GM21786 (cell line): ENCODE measurements around the gene DOK3.
"Not testable (repeated sequence)": the region's sequence is repeated elsewhere in the genome, so short reads cannot be mapped to it uniquely, and the experiment has no call there.

Experiments used
- ATAC-seq: cut with Tn5 transposase; IDR thresholded peaks from one replicate; pipeline ENCODE4 v1.9.1; 2021; ENCODE audit not compliant: unreplicated experiment

Gene DOK3

DNA sequence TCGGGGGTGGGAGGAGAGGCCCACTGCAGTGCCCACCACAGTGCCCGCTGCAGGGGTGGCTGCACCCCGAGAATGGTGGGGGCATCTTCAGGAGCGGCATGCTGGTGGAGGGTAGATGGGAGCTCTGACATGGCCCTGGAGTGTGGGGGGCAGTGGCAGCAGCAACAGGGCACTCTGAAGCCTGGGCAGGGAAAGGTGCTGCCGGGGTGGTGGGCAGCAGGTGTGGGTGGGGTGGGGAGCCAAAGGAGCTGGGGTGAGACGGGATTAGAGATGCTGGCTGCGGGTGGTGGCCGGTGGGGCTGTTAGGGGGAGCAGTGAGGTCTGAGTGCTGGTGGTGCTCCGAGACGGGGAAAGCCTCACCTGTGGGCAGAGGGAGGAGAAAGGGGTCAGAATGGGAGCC lies 26.8 kb upstream of the DOK3 start:
- ATAC-seq = no peak

DNA sequence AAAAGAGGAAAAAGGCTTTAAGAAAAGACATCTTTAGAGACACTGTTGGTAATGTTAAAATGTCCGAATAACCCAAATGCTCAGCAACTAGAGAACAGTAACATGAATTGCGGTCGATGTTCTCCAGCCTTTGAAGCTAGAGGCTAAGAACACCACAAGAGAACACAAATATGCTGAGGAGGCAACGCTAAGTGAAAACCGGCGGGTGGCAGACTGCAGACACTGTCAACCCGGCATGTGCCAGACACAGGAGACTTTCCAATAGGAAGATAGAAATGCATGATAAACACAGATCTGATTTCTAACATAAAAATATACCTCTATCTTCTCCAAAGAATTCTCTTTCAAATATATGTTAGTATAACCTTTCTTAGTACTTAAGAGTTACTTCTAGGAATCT lies 25.5 kb upstream of the DOK3 start:
- no peak for ATAC-seq

DNA sequence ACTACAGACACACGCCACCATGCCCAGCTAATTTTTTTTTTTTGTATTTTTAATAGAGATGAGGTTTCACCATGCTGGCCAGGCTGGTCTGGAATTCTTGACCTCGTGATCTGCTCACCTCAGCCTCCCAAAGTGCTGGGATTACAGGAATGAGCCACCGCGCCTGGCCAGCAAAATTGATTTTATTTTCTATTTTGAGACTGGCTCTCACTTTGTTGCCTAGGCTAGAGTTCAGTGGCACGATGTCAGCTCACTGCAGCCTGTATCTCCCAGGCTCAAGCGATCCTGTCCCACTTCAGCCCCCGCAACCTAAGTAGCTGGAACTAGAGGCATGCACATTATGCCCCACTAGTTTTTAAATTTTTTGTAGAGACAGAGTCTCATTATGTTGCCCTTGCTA lies 24.8 kb upstream of the DOK3 start:
- ATAC-seq = not testable (repeated sequence)

DNA sequence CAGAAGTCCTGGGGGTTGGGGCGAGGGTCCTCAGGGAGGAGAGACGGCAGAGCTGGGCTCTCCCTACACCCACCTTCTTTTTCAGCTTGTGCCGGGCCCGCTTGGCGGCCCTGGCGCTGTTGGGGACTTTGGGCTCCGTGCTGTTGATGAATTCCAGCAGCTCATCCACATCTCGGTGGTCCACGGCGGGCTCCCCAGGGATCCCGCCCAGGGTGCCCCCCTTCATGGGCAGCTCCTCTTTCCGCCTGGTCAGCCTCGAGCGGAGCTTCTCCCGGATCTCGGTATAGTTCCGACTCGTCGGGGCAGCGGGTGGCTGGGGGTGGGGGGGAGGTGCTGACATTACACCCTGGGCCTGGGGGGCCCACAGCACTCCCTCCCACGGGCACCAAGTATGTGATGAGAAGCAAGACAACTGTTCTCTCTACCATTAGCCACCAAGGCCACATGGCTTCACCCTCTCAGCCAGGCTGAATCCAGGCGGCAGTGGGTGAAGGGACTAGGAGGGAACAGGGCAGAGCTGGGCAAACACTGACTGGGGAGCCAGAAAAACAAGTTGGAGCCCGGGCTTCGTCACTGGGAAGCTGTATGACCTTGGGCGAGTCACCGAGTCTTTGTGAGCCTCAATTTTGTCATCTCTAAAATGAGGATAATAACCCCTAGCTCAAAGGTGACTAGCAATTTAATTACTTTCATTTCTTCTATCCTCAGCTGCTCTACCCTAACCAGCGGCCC lies 21.7 kb upstream of the DOK3 start:
- no peak for ATAC-seq

DNA sequence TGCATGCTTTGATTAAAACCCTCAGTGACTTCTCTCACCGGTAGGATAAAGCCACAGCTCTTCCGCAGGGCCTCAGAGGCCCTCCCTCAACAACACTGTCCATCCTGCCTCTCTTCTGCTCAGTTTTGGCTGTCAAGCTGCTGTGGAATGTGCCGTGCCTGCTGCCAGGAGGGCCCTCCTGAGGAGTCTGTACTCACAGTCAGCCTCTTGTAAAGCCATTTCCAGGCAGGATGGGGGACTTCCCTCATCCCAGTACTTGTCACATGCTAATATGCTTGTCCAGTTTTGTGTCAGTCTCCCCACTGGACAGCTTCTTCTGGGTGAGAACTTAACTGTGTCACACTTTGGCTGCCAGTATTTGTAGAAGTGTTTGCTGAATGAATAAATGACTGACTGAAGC lies 21.0 kb upstream of the DOK3 start:
- ATAC-seq = no peak

DNA sequence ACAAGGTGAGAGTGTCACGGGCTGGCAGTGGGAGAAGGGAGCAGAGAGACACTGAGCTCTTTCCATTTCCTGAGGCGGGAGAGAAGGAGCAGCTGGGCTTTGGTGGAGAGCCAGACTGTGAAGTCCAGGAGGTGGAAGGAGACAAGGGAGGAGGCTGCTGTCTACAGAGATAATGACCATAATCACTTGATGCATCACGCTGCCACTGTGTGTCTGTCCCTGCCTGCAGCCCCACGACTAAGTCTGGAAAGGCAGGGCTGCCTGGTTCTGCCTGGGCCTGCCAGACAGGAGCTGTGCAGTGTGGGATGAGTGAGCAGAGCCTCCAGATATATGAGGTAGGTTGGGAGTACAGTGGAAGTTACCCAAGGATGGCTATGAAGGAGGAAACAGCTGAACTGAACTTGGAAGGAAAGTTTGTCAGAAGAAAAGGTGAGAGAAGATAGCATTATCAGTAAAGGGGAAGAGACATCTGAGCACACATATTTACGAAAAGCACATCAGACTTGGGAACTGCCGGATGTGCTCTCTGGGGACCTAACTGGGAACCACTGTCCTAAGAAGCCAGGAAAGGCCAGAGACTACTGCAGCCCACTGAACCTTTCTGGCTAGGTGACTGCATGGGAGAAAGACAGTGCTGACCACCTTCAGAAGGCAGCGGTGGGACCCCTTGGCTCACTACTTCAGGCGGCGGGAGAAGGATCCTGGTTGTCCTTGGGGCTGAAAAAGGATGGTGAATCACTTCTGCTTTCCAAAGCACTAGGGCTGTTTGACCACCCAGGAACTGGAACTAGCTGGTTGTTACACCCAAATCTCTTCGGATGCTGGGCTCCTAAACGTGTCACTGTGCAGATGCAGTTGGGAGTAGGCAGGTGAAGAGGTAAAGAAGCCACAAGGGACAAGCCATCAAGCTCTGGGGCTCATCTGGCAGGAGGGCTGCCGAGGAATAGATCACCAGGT lies 19.9 kb upstream of the DOK3 start:
- no peak for ATAC-seq

DNA sequence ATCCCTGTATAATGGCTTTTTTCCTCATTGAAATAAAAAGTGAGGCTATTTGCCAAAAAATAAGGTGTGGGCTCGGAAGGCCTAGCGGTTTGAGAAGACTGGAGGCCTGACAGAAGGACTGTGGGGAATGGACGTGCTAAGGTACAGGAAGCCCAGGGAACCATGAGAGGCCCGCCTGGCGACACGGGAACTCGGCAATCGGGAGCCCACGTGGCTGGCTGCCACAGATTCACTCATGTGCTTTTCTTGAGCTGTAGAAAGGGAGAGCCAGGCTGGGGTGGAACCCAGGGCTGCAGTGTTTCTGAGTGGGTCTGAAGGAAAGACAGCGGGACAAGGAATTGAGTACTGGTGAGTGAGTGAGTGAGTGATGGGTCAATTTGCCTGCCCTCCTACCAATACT lies 19.0 kb upstream of the DOK3 start:
- ATAC-seq = no peak

DNA sequence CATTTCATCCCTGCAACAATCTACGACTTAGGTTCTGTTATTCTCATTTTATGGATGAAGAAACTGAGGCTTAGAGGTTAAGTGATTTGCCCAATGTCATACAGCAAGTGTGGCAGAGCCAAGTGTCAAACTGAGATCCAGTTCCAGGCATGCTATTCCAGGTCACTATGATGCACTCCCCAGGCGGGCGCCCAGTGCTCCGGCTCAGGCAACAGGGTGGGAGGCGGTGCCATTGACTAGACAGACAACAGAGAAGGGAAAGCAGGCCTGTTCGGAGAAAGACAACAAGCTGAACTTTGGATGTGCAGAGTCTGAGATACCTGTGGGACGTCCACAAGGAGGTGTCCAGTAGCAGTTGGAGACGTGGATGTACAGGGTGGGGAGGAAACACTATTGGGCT lies 18.0 kb upstream of the DOK3 start:
- no peak for ATAC-seq

DNA sequence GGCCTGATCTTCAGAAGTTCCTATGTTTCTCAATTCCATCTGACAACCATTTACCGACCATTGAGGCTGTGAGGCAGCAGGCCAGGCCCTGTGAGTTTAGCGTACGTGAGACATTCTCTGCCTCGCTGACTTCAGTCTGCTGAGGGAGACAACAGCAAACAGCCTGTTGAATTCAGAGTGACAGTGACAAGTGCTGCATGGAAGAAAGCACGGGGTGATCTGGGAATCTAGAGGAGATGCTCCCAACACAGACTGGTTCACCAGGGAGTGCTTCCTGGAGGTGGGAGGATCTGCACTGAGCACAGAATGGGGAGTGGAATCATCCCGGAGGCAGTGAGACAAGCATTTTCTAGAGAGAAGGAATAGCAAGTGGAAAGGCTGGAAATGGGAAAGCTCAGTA lies 17.2 kb upstream of the DOK3 start:
- no peak for ATAC-seq

DNA sequence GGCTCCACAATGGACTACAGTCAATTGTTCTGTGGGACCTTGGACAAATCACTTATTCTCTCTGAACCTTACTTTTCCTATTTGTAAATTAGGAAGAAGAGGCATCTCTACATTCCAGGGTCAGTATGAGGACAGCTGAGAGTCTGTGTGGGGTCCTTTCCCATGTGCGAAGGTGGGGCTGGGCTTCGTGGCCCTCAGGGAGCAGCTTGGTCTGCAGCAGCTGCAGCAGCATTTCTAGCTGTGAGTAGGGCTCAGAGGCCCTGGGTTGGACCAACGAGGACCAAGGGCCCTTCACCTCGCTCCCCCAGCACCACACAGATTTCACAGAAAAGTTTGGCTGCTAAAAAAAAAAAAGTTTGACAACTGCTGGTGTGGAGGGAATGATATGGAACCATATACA lies 16.6 kb upstream of the DOK3 start:
- no peak for ATAC-seq

DNA sequence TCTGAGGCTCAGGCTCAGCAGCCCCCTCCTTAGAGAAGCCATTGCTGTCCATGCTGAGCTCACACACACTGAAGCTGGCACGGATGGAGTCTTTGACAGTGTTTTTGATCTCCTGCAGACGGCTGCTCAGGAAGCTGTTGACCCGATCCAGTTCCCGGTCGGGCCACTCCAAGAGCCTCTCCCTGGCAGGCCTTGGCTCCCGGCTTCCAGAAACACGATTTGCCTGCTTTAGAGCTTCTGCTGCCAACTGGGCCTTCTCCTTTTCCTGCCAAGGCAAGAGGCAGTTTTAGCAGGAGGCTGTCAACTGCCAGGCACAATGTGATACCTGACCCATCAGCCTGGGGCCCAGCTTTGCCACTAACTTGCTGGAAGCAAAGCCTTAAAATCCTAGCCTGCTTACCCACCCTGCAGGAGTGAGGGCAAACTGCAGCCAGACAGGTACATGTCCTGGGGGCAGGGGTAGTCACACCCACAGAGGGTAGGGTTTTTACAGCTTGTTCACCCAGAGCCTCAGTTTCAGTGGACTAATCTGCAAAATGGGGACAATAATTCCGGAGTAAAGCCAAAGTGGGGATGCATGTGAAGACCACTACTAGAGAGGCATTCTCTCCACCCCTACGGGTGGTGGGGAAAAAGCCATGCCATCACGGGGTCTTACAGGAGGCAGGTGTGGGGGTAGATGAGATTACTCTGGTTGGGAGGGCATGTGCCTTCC lies 15.5 kb upstream of the DOK3 start:
- no peak for ATAC-seq

DNA sequence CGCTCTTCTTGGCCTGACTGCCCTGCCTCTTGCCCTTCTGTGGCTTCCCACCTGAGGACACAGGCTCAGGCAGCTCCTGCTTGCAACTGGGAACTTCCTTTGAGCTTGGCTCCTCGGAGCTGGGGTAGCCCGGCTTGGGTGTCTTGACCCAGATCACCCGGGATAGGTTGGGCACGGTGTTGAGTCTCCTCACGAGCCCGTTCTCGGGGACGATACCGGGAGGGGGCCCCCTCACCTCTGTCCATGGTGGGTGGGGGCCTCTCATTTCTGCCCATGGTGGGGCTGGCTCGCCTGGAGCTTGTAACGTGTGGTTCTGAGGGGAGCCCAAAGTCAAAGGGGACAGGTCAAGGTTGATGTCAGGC lies 14.9 kb upstream of the DOK3 start:
- ATAC-seq = no peak

DNA sequence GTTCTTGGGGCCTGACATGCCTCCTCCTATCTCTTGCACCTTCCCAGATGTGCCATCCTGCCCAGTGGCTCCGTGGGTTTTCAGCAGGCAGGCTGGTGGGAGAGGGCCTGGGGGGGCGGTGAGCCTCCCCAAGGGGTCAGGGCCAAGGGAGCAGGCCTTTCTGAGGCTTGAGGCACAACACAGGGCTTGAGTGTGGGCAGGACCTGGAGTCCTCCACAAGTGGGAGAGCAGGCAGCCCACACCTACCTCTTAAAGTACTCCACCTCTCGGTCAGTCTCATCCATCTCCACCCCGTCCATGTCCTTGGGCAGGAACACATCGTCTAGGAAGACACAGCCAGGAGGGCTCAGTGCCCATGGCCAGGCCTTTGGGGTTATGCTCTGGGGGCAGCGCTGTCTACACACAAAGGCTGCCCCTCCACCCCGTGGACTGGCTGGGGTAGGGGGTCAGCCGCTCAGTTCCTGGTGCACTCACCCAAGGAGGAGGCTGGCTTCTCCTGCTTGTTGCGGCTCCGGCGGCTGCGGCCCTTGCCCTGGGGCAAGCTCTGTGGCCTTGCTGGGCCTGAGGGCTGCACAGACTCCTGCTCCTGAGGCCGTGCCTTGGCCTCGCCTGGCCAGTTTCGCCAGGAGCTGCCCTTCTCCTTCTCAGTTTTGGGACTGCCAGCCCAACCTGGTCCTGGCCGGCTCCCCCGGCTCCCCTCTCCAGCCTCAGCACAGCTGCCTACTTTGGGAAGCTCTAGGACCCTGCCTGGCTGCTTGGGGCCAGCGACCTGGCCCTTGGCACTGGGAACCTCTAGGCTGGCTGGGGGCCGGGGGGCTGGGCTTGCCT lies 14.3 kb upstream of the DOK3 start:
- no peak for ATAC-seq

DNA sequence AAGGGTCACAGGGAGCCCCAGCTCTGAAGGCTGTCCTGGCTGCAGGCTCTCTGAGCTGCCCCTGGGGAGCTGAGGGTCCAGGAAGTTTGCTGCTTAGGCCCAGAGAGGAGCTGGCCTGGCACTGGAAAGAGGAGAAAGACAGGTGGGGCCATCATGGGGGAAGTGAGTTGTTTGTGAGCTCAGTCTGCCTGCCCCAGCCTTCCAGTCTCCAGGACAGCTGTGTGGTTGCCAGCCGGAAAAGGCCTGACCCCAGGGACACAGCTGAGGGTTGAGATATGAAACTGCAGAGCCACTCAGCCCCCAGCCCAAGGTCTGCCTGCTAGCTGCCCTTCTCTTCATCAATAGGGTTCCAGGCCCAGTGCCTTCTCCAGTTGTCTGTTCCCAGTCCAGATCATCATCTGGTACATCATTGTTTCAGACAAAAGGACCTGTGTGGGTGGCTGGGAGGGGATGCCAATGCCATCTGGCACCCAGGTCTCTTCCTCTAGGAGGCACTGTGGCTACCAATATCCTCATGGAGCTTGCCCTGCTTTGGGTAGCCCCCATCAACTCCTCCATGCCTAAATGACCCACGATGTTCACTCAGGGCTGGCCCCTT lies 11.4 kb upstream of the DOK3 start:
- no peak for ATAC-seq

DNA sequence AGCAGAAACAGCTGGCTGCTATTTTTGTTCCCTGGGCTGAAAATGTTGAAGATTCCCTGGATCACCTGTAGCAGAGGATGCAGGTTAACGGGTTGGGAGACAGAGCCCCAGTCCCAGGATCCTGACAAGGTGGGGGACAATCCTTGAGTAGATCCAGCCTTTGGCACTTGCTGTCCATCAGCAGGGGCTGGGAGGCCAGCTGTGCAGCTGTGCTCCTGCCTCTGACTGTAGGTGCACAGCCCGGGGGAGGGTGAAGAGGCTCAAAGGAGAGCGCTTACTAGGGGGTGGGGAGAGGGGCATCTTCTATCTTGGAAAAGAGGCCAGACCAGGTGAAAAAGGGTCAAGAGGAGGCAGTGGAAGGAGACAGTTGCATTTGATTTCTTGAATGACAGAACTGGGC lies 10.6 kb upstream of the DOK3 start:
- ATAC-seq = no peak

DNA sequence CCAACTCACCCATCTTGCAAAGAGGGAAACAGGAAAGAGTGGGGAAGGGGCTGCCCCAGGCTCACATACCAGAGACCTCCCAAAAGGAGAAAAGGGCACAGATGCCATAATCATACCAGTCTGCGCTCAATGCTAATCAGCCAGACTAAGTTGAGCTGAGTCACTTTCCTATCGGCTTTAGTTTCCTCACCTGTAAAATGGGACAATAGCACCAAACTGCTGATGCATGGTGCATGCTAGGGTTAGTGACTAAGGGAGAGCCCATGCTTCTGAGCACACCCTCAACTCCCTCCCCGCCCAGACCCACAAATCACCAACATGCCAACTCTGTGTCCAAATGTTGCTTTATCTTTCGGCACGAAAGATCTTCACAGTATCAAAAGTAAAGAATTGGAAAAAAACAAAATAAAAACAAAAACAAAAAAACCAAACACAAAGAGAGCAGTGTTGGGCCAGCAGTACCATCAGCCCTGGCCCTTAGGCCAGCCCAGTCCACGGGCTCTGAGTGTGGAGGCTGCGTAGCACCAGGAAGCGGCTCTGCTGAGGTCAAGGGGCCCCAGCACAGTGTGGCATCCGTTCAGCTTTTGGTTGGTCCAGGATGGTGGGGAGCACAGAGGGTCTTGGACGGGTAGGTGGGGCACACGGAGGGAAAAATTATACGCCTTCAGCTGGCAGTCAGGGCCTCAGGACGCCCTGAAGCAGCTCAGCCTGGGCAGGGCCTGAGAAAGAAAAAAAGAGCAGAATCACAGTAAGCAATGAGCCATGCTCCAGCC lies 10.0 kb upstream of the DOK3 start:
- no peak for ATAC-seq

DNA sequence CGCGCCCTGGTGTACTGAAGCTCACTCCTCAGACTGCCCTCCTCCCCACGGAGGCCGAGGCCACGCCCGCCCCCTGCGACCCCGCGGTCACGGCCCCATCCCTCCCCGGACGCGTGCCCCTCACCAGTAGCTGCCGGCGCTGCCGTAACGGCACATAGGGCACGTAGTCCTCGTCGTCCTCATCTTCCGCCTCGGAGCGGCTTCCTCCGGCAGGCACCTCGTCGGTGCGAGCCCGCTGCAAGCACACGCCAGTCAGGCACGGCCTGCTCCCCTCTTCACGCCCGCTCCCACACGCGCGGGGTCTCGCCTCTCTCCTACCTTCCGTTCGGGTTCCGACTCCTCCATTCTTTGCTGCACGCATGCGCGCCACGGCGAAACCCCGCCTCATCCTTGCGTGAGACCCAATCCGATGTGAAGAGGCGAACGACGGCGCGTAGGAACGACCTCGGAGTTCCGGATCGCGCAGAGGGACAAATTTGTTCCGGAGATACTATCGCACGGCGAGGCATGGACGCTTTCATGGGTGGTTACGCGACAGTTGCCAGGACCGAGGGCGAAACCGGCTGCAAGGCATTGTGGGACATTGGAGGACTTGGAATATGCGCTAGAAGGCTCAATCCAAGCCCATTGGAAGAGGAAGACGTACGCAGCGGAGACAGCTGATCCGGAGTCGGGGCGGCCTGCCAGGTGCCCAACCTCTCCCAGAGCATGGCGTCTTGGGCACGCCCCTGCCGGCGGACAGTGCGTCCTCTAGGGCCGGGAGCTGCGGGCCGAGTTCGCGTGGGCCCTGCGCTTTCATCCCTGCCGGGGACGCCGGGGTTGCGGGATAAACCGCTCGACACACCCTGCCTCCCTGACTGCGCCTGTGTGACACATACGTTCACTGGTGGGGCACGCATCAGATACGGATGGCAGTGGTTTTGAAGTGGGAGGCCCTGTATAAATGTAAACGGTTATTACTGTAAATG lies 7.3 kb upstream of the DOK3 start, which contains the start of gene DDX41:
Gene DDX41 (minus strand): TSS at position 361 of the 968 bp plus-strand sequence. CDS start 16 bp downstream, at position 345.
- ATAC-seq = peak; percentile 86

DNA sequence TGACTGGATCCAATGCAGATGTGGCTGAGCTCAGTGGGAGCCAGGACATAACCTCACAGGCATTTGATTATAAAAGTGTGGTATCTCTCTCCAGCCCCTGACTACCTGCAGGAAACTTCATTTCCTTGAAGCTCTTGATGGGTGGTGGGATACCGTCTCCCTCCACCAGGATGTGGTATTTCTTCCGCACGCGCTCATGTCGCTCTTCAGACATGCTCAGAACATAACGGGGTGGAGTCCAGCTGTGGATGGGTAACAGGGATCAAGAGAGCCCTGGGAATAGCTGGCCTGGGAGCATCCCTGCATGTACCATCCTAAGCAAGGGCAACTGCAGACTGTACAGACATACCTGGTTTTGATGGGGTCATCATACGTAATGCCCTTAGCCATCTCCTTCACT lies 6.0 kb upstream of the DOK3 start:
- ATAC-seq = no peak
